Uterus (tissue), 4 donors: Measurements from ENCODE around the gene CREB5. TPM values are rescaled to one million over a fixed set of nuclear protein-coding genes. Genes with fewer than 3 reads are reported as not detected.

Experiments
- DNase-seq, 2 donors: peaks; one replicate each; pipeline ENCODE4 v3.0.0-alpha.2; 2019 to 2020
- H3K27ac ChIP-seq, 2 donors: fragments of 200-600 bp; sonication (generic); 1 replicate in 1 of 2; 2 replicates in 1 of 2; pipeline ENCODE4 v1.5.1; 2016 to 2018
- H3K27me3 ChIP-seq, 2 donors: fragments of 200-600 bp; sonication (generic); one replicate each; pipeline ENCODE4 v1.5.1; 2018 to 2019; ENCODE audit warnings: control low read depth in 1 of 2
- H3K36me3 ChIP-seq, 2 donors: fragments of 200-600 bp; sonication (generic); one replicate each; pipeline ENCODE4 v1.5.1; 2019; ENCODE audit warnings: control low read depth in 1 of 2
- H3K4me1 ChIP-seq, 2 donors: fragments of 200-600 bp; sonication (generic); one replicate each; pipeline ENCODE4 v1.5.1; 2018 to 2019; ENCODE audit warnings: control low read depth in 1 of 2
- H3K4me3 ChIP-seq, 2 donors: fragments of 200-600 bp; sonication (generic); 1 replicate in 1 of 2; 2 replicates in 1 of 2; pipeline ENCODE4 v1.5.1; 2018 to 2019; ENCODE audit warnings: mild to moderate bottlenecking in 1 of 2
- H3K9me3 ChIP-seq, 2 donors: fragments of 200-600 bp; sonication (generic); one replicate each; pipeline ENCODE4 v1.5.1; 2019; ENCODE audit warnings: control low read depth in 1 of 2
- POLR2A ChIP-seq, 2 donors: fragments of 450-650 bp; IDR thresholded peaks; one replicate each; pipeline ENCODE4 v1.6.1; 2016; ENCODE audit warnings: antibody characterized with exemption in 2 of 2, mild to moderate bottlenecking in 1 of 2, moderate library complexity in 1 of 2
- intact Hi-C: fragments of 100-400 bp; cut with DNase I; formaldehyde crosslinking; loops from one replicate; pipeline ENCODE4 v1.15.1; 2023; ENCODE audit warnings: low total_unique reads
- total RNA-seq, 4 donors: library from RNA; depleted of rRNA in 3 of 4; stranded (reverse); fragments of >200 nt in 3 of 4; gene quantifications; one replicate each; pipeline versions ENCODE4 v1.1.0 to v1.2.4, GENCODE V29; 2014 to 2023
- TF ChIP-seq, protein P1 (sequence below), 4 experiments: fragments of 200-600 bp in 2 of 4; fragments of 450-650 bp in 2 of 4; sonication (generic) in 2 of 4; IDR thresholded peaks; one replicate each; pipeline ENCODE4 v1.5.1; 2016 to 2019; ENCODE audit warnings: antibody characterized with exemption in 4 of 4, mild to moderate bottlenecking in 2 of 4, moderate library complexity in 1 of 4
- donor health status: DM: yes; HTN: yes; CAD: no.

Gene CREB5
- total RNA-seq, 4 donors from 2014 or later: 7.1 to 40.2 (median 23.9) TPM

DNA sequence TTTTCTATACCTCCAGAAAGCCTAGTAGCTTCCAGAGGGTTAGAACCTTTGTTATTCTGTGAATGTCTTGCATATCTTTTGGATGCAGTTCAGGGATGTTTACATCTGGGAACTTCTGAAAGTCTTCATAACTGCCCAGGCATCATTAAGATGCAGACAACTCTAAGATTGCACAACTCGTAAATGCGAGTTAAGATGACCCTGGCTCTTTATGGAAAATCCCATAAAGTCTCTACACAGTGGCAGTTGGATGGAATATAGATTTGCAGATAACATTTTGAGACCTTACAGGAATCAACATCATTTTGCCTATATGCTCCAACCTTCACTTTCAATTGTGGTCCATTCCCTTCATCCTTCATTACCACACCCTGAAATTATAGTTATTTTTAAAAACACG is 151.7 kb downstream of the CREB5 start:
- Histone ChIP-seq H3K36me3 (no peaks in the 10 kb centered on the region), H3K27me3 (no peaks in the 10 kb centered on the region), H3K27ac (no peak overlapping the region), H3K4me1 (no peaks in the 10 kb centered on the region), H3K4me3 (no peak overlapping the region), H3K9me3 (no peaks in the 10 kb centered on the region)
- intact Hi-C loops: no loop called here
- TF ChIP-seq, protein P1, sequence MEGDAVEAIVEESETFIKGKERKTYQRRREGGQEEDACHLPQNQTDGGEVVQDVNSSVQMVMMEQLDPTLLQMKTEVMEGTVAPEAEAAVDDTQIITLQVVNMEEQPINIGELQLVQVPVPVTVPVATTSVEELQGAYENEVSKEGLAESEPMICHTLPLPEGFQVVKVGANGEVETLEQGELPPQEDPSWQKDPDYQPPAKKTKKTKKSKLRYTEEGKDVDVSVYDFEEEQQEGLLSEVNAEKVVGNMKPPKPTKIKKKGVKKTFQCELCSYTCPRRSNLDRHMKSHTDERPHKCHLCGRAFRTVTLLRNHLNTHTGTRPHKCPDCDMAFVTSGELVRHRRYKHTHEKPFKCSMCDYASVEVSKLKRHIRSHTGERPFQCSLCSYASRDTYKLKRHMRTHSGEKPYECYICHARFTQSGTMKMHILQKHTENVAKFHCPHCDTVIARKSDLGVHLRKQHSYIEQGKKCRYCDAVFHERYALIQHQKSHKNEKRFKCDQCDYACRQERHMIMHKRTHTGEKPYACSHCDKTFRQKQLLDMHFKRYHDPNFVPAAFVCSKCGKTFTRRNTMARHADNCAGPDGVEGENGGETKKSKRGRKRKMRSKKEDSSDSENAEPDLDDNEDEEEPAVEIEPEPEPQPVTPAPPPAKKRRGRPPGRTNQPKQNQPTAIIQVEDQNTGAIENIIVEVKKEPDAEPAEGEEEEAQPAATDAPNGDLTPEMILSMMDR (IDR thresholded peaks at IDR 0.05): no peak
- TF ChIP-seq POLR2A (IDR thresholded peaks at IDR 0.05): no peak
- DNase-seq: no peak

DNA sequence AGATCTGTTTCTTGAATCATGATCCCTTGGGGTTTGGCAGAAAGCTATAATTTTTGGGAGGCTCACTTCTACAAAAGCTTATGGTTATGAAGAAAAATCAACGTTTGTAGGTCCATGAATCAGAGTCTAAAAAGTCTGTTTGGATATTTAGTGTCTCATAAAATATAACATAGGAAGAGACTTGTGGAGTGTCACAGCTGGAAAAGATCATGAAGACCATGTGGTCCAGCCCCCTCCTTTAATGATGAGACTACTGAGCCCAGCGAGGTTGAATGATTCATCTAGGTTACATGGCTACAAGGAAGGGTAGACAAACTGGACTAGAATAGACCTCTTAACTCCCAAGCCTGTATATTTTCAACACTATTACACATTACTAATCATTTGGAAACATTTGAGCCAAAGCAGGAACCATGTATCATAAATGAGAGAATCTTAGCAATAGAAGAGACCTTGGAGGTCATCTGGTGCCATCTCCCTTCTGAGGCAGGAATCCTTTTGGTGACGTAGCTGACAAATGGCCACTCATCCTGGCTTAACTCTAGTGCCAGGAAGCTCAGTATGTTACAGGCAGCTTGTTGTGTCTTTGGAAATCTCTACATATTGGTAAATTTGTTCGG is 152.5 kb downstream of the CREB5 start:
- Histone ChIP-seq H3K27me3 (no peaks in the 10 kb centered on the region), H3K27ac (no peak overlapping the region), H3K4me3 (no peak overlapping the region), H3K9me3 (no peaks in the 10 kb centered on the region), H3K4me1 (no peaks in the 10 kb centered on the region), H3K36me3 (no peaks in the 10 kb centered on the region)
- intact Hi-C loops: no loop called here
- no peak for TF ChIP-seq POLR2A (IDR thresholded peaks at IDR 0.05)
- TF ChIP-seq, protein P1 (IDR thresholded peaks at IDR 0.05): no peak
- no peak for DNase-seq

DNA sequence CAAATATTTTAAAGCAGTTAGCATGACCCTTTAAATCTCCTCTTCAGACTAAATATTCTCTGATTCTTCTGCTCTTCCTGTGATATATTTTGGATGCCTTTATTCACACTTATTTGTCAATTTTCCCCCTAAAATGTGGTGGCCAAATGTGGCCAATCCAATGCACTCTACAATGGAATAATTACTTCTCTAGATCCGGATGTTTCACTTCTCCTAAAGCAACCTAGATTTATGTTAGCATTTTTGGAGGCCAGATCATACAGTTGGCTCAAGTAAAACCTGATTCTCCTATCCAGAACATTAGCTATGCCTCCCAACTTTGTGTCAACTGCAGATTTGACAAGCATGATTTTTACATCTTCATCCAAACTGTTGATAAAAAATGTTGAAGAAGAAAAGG is 153.7 kb downstream of the CREB5 start:
- no peaks in the 10 kb centered on the region for H3K27me3 ChIP-seq
- no peak overlapping the region for H3K27ac ChIP-seq
- no peak for DNase-seq
- no peak for TF ChIP-seq POLR2A (IDR thresholded peaks at IDR 0.05)
- TF ChIP-seq, protein P1 (IDR thresholded peaks at IDR 0.05): no peak
- no peak overlapping the region for H3K4me3 ChIP-seq
- H3K36me3 ChIP-seq: no peaks in the 10 kb centered on the region
- no peaks in the 10 kb centered on the region for H3K4me1 ChIP-seq
- H3K9me3 ChIP-seq: no peaks in the 10 kb centered on the region
- intact Hi-C loops: no loop called here

DNA sequence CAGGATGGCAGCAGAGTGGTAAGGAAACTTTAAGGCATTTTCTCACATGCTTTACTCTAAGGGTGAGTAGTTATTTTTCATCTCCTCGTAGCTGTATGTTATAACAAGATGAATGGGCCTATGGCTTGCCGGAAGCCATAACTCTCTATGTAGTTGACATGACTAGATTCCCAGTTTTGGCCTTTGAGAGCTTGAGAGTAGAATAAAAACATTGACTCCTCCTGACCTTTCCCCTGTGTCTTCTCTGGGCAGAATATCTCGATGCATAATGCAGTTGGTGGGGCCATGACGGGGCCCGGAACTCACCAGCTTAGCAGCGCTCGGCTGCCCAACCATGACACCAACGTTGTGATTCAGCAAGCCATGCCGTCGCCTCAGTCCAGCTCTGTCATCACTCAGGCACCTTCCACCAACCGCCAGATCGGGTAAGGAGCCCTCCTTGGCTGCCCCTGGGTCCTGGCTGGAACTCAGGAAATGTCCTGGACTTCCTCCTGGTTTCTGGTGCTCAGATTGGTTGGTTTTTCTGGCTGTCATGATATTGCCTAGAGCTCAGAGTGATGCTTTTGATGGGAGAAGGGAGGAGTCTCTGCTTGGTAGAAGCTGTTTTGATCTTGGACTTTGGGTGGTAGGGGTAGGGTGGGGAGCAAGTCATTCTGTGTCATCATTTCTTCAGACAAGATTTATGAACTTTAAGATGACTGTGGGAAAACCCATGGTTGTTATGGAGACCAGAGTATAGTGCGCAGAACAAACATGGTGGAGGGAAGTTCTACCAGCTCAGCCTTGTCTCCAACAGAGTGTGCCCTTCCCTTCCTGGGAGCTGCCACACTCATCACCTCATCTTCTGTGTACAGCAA is 158.0 kb downstream of the CREB5 start:
- Histone ChIP-seq H3K4me1 (no peaks in the 10 kb centered on the region), H3K36me3 (no peaks in the 10 kb centered on the region), H3K27ac (no peak overlapping the region), H3K4me3 (no peak overlapping the region), H3K9me3 (no peaks in the 10 kb centered on the region), H3K27me3 (no peaks in the 10 kb centered on the region)
- DNase-seq: no peak
- TF ChIP-seq POLR2A (IDR thresholded peaks at IDR 0.05): no peak
- TF ChIP-seq, protein P1 (IDR thresholded peaks at IDR 0.05): no peak
- intact Hi-C loops: no loop called here

DNA sequence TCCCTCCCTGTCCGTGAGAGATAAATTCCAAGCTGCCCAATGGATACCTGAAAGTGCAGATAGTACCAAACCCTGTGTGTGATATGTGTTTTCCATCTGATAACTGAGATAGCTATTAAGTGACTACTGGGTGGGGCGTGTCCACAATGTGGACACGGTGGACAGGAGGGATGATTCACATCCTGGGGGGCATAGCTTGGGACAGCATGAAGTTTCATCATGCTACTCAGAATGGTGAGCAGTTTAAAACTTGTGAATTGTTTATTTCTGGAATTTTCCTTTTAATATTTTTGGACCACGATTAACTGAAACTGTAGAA is 158.6 kb downstream of the CREB5 start:
- no peaks in the 10 kb centered on the region for H3K27me3 ChIP-seq
- no peak overlapping the region for H3K4me3 ChIP-seq
- H3K9me3 ChIP-seq: no peaks in the 10 kb centered on the region
- no peaks in the 10 kb centered on the region for H3K36me3 ChIP-seq
- H3K4me1 ChIP-seq: no peaks in the 10 kb centered on the region
- intact Hi-C loops: no loop called here
- no peak for TF ChIP-seq POLR2A (IDR thresholded peaks at IDR 0.05)
- TF ChIP-seq, protein P1 (IDR thresholded peaks at IDR 0.05): no peak
- no peak for DNase-seq
- no peak overlapping the region for H3K27ac ChIP-seq
